K562 (cell line): ENCODE results near the gene GPR162. TPM values are rescaled to one million over a fixed set of nuclear protein-coding genes. Genes with fewer than 3 reads are reported as not detected.

Experiments used
- CBFB ChIP-seq: sonication (generic); formaldehyde crosslinking; IDR thresholded peaks from 2 replicates; pipeline ENCODE4 v1.4.0; 2020; ENCODE audit warnings: mild to moderate bottlenecking, missing genetic modification reagents
- CHD1 ChIP-seq: fragments of 200-600 bp; sonication (generic); IDR thresholded peaks from one replicate; pipeline ENCODE4 v1.6.1; 2012; ENCODE audit warnings: mild to moderate bottlenecking, moderate library complexity, low read length, inconsistent platforms
- CHD4 ChIP-seq: fragments of 200-600 bp; sonication (generic); IDR thresholded peaks from 3 replicates; pipeline ENCODE4 v1.6.1; 2012; ENCODE audit warnings: low read depth, mild to moderate bottlenecking, mixed read lengths, low read length, inconsistent platforms; ENCODE audit not compliant: insufficient read depth, insufficient replicate concordance, poor library complexity, severe bottlenecking
- CREM ChIP-seq: IDR thresholded peaks from 2 replicates; pipeline ENCODE4 v1.6.1; 2014; ENCODE audit warnings: antibody characterized with exemption, low read depth
- CXXC5 ChIP-seq: fragments of 250-450 bp; sonication (Bioruptor Pico); IDR thresholded peaks from 2 replicates; pipeline ENCODE4 v1.8.0; 2022; ENCODE audit warnings: inconsistent platforms, mild to moderate bottlenecking, moderate library complexity
- ETV5 ChIP-seq: sonication (generic); formaldehyde crosslinking; IDR thresholded peaks from 2 replicates; pipeline ENCODE4 v1.4.0; 2020; ENCODE audit warnings: low read depth, mild to moderate bottlenecking, missing genetic modification reagents
- HLTF ChIP-seq: fragments of 450-650 bp; IDR thresholded peaks from 2 replicates; pipeline ENCODE4 v1.6.1; 2016
- KDM1A ChIP-seq, 2 experiments: fragments of 450-650 bp; IDR thresholded peaks; 2 replicates each; pipeline ENCODE4 v1.6.1; 2016; ENCODE audit warnings: mild to moderate bottlenecking in 2 of 2
- KLF10 ChIP-seq: fragments of 250-450 bp; sonication (Bioruptor Pico); IDR thresholded peaks from 2 replicates; pipeline ENCODE4 v1.6.1; 2021; ENCODE audit warnings: matching md5 sums
- MAFF ChIP-seq: IDR thresholded peaks from 2 replicates; pipeline ENCODE4 v1.6.1; 2012; ENCODE audit warnings: low read length, improper control_type of control experiment
- MCM2 ChIP-seq: fragments of 450-650 bp; IDR thresholded peaks from 2 replicates; pipeline ENCODE4 v1.6.1; 2017; ENCODE audit warnings: low read depth, mild to moderate bottlenecking
- POLR2AphosphoS5 ChIP-seq: IDR thresholded peaks from 2 replicates; pipeline ENCODE4 v1.6.1; 2011; ENCODE audit warnings: mild to moderate bottlenecking, low read depth, low read length, moderate library complexity; ENCODE audit not compliant: control insufficient read depth, insufficient read depth
- POLR2H ChIP-seq: IDR thresholded peaks from 2 replicates; pipeline ENCODE4 v1.6.1; 2016; ENCODE audit warnings: missing genetic modification characterization, low read depth, mild to moderate bottlenecking, control low read depth, missing compliant biosample characterization, moderate library complexity
- RFX1 ChIP-seq: fragments of 450-650 bp; IDR thresholded peaks from 2 replicates; pipeline ENCODE4 v1.6.1; 2016; ENCODE audit warnings: mild to moderate bottlenecking, moderate library complexity
- RFX5 ChIP-seq: IDR thresholded peaks from 2 replicates; pipeline ENCODE4 v1.6.1; 2011; ENCODE audit warnings: low read depth, mild to moderate bottlenecking, improper control_type of control experiment, low read length
- SIRT6 ChIP-seq: IDR thresholded peaks from one replicate; pipeline ENCODE4 v1.6.1; 2012; ENCODE audit warnings: low read depth, mild to moderate bottlenecking, control low read depth, inconsistent platforms, low read length, moderate library complexity
- SMARCA4 ChIP-seq: fragments of 450-650 bp; IDR thresholded peaks from 2 replicates; pipeline ENCODE4 v1.6.1; 2016
- SRSF1 ChIP-seq: fragments of 200-400 bp; formaldehyde crosslinking; IDR thresholded peaks from 2 replicates; pipeline ENCODE4 v1.6.1; 2017; ENCODE audit warnings: mild to moderate bottlenecking, low read depth, low read length, moderate library complexity
- TCF3 ChIP-seq: sonication (generic); formaldehyde crosslinking; IDR thresholded peaks from 2 replicates; pipeline ENCODE4 v1.4.0; 2020; ENCODE audit warnings: mild to moderate bottlenecking, missing genetic modification reagents
- ZNF311 ChIP-seq: fragments of 250-450 bp; sonication (Bioruptor Pico); IDR thresholded peaks from 2 replicates; pipeline ENCODE4 v1.4.0; 2020; ENCODE audit warnings: mild to moderate bottlenecking, moderate library complexity
- ZNF324 ChIP-seq: fragments of 250-450 bp; sonication (Bioruptor Pico); IDR thresholded peaks from 2 replicates; pipeline ENCODE4 v1.4.0; 2020; ENCODE audit warnings: mild to moderate bottlenecking
- ZNF717 ChIP-seq: fragments of 250-450 bp; sonication (Bioruptor Pico); IDR thresholded peaks from 2 replicates; pipeline ENCODE4 v1.5.0; 2021
- ZSCAN29 ChIP-seq: fragments of 450-650 bp; IDR thresholded peaks from 2 replicates; pipeline ENCODE4 v1.6.1; 2017
- polyA plus RNA-seq, 8 experiments: library from polyadenylated mRNA; depleted of rRNA in 4 of 8; stranded (reverse) in 5 of 8; unstranded in 3 of 8; fragments of >200 nt; fragmentation: Nextera tagmentation in 2 of 8; fragmentation: Illumina TruSeq in 1 of 8; extraction: Ambion mirVana in 2 of 8; extraction: Trizol in 1 of 8; gene quantifications; 2 replicates each; pipeline versions ENCODE4 v1.2.1 to v1.2.3, GENCODE V29; 2011 to 2014; ENCODE audit warnings: inconsistent platforms in 1 of 8, missing spikeins in 1 of 8
- total RNA-seq, 7 experiments: library from RNA; depleted of rRNA in 6 of 7; stranded (reverse); fragments of >200 nt in 6 of 7; fragmentation: Illumina TruSeq in 2 of 7; extraction: Trizol in 2 of 7; gene quantifications; 2 replicates each; pipeline versions ENCODE4 v1.2.1 to v1.2.3, GENCODE V29; 2011 to 2021; ENCODE audit warnings: low replicate concordance in 1 of 7
- TF ChIP-seq, protein P1 (sequence below): sonication (generic); formaldehyde crosslinking; IDR thresholded peaks from 2 replicates; pipeline ENCODE4 v1.8.1; 2023; ENCODE audit warnings: mild to moderate bottlenecking, missing genetic modification reagents
- TF ChIP-seq, protein P2 (sequence below): fragments of 250-450 bp; sonication (Bioruptor Pico); IDR thresholded peaks from 2 replicates; pipeline ENCODE4 v1.8.0; 2021; ENCODE audit warnings: moderate library complexity, mild to moderate bottlenecking, inconsistent platforms
- TF ChIP-seq, protein P3 (sequence below): fragments of 250-450 bp; sonication (Bioruptor Pico); IDR thresholded peaks from 2 replicates; pipeline ENCODE4 v1.5.0; 2020; ENCODE audit warnings: mild to moderate bottlenecking, borderline replicate concordance

GPR162 gene
- total and polyA plus RNA-seq, 9 of the 15 experiments (the other 6 are each of a cell fraction or from before 2014, with no cell fraction given) = 0.65 to 1.8 (median 1.1) TPM; not detected in 2

DNA sequence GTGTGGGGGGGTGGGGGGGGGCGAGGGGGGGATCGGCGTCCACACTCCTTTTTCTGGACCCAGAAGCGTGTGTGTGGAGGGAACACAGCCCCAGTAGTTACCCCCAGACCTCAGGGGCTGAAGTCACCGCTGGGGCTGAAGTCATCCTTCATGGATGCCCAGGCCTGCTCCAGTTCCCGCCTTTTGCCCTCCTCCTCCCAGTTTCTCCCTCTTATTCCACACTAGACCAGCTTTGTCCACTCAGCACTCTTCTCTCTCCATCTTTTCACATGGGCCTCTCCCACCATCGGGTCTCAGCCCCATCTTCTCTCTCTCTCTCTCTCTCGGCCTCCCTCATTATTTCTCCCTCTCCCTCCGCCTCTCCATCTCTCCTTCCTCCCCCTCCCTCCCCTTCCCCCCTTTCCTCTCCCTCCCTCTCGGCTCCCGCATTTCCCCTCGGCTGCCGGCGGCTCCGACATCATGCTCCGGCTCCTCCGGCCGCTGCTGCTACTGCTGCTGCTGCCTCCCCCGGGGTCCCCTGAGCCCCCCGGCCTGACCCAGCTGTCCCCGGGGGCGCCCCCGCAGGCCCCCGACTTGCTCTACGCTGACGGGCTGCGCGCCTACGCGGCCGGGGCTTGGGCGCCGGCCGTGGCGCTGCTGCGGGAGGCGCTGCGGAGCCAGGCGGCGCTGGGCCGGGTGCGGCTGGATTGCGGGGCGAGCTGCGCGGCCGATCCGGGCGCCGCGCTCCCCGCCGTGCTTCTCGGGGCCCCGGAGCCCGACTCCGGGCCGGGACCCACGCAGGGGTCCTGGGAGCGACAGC, 6.6 kb downstream of the GPR162 start, which contains the start of gene P3H3 (continued):
- TF ChIP-seq KDM1A (IDR thresholded peaks at IDR 0.05) = no peak
- TF ChIP-seq ZSCAN29 = no peak
- no peak for TF ChIP-seq ETV5 (CRISPR knock-in tag)
- TF ChIP-seq, protein P1, sequence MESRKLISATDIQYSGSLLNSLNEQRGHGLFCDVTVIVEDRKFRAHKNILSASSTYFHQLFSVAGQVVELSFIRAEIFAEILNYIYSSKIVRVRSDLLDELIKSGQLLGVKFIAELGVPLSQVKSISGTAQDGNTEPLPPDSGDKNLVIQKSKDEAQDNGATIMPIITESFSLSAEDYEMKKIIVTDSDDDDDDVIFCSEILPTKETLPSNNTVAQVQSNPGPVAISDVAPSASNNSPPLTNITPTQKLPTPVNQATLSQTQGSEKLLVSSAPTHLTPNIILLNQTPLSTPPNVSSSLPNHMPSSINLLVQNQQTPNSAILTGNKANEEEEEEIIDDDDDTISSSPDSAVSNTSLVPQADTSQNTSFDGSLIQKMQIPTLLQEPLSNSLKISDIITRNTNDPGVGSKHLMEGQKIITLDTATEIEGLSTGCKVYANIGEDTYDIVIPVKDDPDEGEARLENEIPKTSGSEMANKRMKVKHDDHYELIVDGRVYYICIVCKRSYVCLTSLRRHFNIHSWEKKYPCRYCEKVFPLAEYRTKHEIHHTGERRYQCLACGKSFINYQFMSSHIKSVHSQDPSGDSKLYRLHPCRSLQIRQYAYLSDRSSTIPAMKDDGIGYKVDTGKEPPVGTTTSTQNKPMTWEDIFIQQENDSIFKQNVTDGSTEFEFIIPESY = no peak
- TF ChIP-seq, protein P2, sequence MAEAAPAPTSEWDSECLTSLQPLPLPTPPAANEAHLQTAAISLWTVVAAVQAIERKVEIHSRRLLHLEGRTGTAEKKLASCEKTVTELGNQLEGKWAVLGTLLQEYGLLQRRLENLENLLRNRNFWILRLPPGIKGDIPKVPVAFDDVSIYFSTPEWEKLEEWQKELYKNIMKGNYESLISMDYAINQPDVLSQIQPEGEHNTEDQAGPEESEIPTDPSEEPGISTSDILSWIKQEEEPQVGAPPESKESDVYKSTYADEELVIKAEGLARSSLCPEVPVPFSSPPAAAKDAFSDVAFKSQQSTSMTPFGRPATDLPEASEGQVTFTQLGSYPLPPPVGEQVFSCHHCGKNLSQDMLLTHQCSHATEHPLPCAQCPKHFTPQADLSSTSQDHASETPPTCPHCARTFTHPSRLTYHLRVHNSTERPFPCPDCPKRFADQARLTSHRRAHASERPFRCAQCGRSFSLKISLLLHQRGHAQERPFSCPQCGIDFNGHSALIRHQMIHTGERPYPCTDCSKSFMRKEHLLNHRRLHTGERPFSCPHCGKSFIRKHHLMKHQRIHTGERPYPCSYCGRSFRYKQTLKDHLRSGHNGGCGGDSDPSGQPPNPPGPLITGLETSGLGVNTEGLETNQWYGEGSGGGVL (CRISPR knock-in tag) = no peak
- TF ChIP-seq, protein P3, sequence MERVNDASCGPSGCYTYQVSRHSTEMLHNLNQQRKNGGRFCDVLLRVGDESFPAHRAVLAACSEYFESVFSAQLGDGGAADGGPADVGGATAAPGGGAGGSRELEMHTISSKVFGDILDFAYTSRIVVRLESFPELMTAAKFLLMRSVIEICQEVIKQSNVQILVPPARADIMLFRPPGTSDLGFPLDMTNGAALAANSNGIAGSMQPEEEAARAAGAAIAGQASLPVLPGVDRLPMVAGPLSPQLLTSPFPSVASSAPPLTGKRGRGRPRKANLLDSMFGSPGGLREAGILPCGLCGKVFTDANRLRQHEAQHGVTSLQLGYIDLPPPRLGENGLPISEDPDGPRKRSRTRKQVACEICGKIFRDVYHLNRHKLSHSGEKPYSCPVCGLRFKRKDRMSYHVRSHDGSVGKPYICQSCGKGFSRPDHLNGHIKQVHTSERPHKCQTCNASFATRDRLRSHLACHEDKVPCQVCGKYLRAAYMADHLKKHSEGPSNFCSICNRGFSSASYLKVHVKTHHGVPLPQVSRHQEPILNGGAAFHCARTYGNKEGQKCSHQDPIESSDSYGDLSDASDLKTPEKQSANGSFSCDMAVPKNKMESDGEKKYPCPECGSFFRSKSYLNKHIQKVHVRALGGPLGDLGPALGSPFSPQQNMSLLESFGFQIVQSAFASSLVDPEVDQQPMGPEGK (CRISPR knock-in tag) = no peak
- no peak for TF ChIP-seq MAFF
- TF ChIP-seq HLTF = no peak
- no peak for TF ChIP-seq CHD4
- no peak for TF ChIP-seq KLF10
- TF ChIP-seq POLR2H (tag) = no peak
- TF ChIP-seq POLR2AphosphoS5 = no peak
- TF ChIP-seq CXXC5 = peak; percentile 41; the same call in 1 of the 2 replicates
- no peak for TF ChIP-seq MCM2
- no peak for TF ChIP-seq ZNF717 (CRISPR knock-in tag)
- no peak for TF ChIP-seq ZNF311
- no peak for TF ChIP-seq CBFB (CRISPR knock-in tag)
- TF ChIP-seq TCF3 (CRISPR knock-in tag) = no peak
- TF ChIP-seq RFX5 = no peak
- TF ChIP-seq CREM = no peak
- TF ChIP-seq SIRT6 = no peak
- no peak for TF ChIP-seq RFX1
- TF ChIP-seq ZNF324 (CRISPR knock-in tag) = no peak
- TF ChIP-seq CHD1 = peak; percentile 37
- TF ChIP-seq SMARCA4 = no peak
- no peak for TF ChIP-seq SRSF1
